Measurements from ENCODE around the gene PTPRCAP. TPM values are rescaled to one million over a fixed set of nuclear protein-coding genes. Genes with fewer than 3 reads are reported as not detected.

The PTPRCAP gene
- total RNA-seq, 4 donors from 2014 or later = 3.5 to 6.4 (median 4.2) TPM

GRCh38 chr11:67413266-67413849, 24.1 kb downstream of the PTPRCAP start:
- H3K36me3 ChIP-seq = no peaks in the 10 kb centered on the region
- WGBS, 2 donors (ENCODE audit: low coverage in 1 of 2) = 50% methylated on average over 1 of the region's 2 CpGs; no CpG with 5 or more reads in 1 of the 2 donors
- peaks cover 48% of the 10 kb centered on the region for H3K27me3 ChIP-seq
- TF ChIP-seq, protein P1, sequence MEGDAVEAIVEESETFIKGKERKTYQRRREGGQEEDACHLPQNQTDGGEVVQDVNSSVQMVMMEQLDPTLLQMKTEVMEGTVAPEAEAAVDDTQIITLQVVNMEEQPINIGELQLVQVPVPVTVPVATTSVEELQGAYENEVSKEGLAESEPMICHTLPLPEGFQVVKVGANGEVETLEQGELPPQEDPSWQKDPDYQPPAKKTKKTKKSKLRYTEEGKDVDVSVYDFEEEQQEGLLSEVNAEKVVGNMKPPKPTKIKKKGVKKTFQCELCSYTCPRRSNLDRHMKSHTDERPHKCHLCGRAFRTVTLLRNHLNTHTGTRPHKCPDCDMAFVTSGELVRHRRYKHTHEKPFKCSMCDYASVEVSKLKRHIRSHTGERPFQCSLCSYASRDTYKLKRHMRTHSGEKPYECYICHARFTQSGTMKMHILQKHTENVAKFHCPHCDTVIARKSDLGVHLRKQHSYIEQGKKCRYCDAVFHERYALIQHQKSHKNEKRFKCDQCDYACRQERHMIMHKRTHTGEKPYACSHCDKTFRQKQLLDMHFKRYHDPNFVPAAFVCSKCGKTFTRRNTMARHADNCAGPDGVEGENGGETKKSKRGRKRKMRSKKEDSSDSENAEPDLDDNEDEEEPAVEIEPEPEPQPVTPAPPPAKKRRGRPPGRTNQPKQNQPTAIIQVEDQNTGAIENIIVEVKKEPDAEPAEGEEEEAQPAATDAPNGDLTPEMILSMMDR (IDR thresholded peaks at IDR 0.05) = no peak
- TF ChIP-seq EP300 (IDR thresholded peaks at IDR 0.05) (no peak), POLR2AphosphoS5 (IDR thresholded peaks at IDR 0.05) (no peak), POLR2A (IDR thresholded peaks at IDR 0.05) (no peak)
- ATAC-seq = no peak
- H3K27ac ChIP-seq = no peak overlapping the region
- no peak overlapping the region for H3K4me3 ChIP-seq
- H3K9me3 ChIP-seq = no peaks in the 10 kb centered on the region
- peaks cover 0 to 56% (median 6%) of the 10 kb centered on the region in 3 donors for H3K4me1 ChIP-seq

GRCh38 chr11:67412495-67413179, 24.8 kb downstream of the PTPRCAP start:
- no peak for ATAC-seq
- H3K27ac ChIP-seq = no peak overlapping the region
- peaks cover 0 to 49% (median 6%) of the 10 kb centered on the region in 3 donors for H3K4me1 ChIP-seq
- TF ChIP-seq POLR2A (IDR thresholded peaks at IDR 0.05) (no peak), EP300 (IDR thresholded peaks at IDR 0.05) (no peak), POLR2AphosphoS5 (IDR thresholded peaks at IDR 0.05) (no peak)
- TF ChIP-seq, protein P1 (IDR thresholded peaks at IDR 0.05) = no peak
- no peak overlapping the region for H3K4me3 ChIP-seq
- H3K27me3 ChIP-seq = peaks cover 55% of the 10 kb centered on the region
- H3K9me3 ChIP-seq = no peaks in the 10 kb centered on the region
- H3K36me3 ChIP-seq = no peaks in the 10 kb centered on the region
- WGBS, 2 donors (ENCODE audit: low coverage in 1 of 2) = 70 to 77% methylated on average over 3 to 4 of the region's 9 CpGs

GRCh38 chr11:67411785-67412152, 25.7 kb downstream of the PTPRCAP start:
- ATAC-seq = no peak
- Histone ChIP-seq H3K4me1 (peaks cover 0 to 40% (median 6%) of the 10 kb centered on the region in 3 donors), H3K9me3 (no peaks in the 10 kb centered on the region), H3K36me3 (no peaks in the 10 kb centered on the region), H3K27ac (no peak overlapping the region), H3K4me3 (no peak overlapping the region), H3K27me3 (peaks cover 64% of the 10 kb centered on the region)
- no peak for TF ChIP-seq EP300 (IDR thresholded peaks at IDR 0.05)
- TF ChIP-seq, protein P1 (IDR thresholded peaks at IDR 0.05) = no peak
- 10% methylated on average over 2 of the region's 7 CpGs; no CpG with 5 or more reads in 1 of the 2 donors for WGBS, 2 donors (ENCODE audit: low coverage in 1 of 2)

- TF ChIP-seq POLR2A (IDR thresholded peaks at IDR 0.05) (no peak), EP300 (IDR thresholded peaks at IDR 0.05) (no peak), POLR2AphosphoS5 (IDR thresholded peaks at IDR 0.05) (no peak)
- TF ChIP-seq, protein P1 (IDR thresholded peaks at IDR 0.05) = no peak
- no peaks in the 10 kb centered on the region for H3K9me3 ChIP-seq
- no peaks in the 10 kb centered on the region for H3K36me3 ChIP-seq
- 76% methylated on average over 7 of the region's 17 CpGs; no CpG with 5 or more reads in 1 of the 2 donors for WGBS, 2 donors (ENCODE audit: low coverage in 1 of 2)
- H3K27ac ChIP-seq = no peak overlapping the region
- H3K4me3 ChIP-seq = no peak overlapping the region
- H3K4me1 ChIP-seq = peaks cover 0 to 34% (median 2%) of the 10 kb centered on the region in 3 donors
- no peak for ATAC-seq
- H3K27me3 ChIP-seq = peaks cover 69% of the 10 kb centered on the region
These were observed 26.3 kb downstream of the PTPRCAP start for GRCh38 chr11:67410984-67411784.
